GM19324 (cell line): Measurements from ENCODE around the gene NAV2.

ENCODE experiments used
- ATAC-seq: cut with Tn5 transposase; IDR thresholded peaks from one replicate; pipeline ENCODE4 v1.9.1; 2021; ENCODE audit warnings: mild to moderate bottlenecking, moderate library complexity; ENCODE audit not compliant: unreplicated experiment, low FRiP score

Gene NAV2

GRCh38 chr11:19821412-19821875 is 108.8 kb downstream of the NAV2 start:
- no peak for ATAC-seq

- ATAC-seq = no peak
Observed at GRCh38 chr11:19821993-19822392, 109.4 kb downstream of the NAV2 start.

- no peak for ATAC-seq
Observed at GRCh38 chr11:19822531-19822930, 109.9 kb downstream of the NAV2 start.

GRCh38 chr11:19826606-19827005 is 114.0 kb downstream of the NAV2 start:
- ATAC-seq = no peak

- ATAC-seq = no peak
Observed at GRCh38 chr11:19827399-19828135, 114.9 kb downstream of the NAV2 start.

- no peak for ATAC-seq
Observed at GRCh38 chr11:19828382-19829108, 115.9 kb downstream of the NAV2 start.

GRCh38 chr11:19829109-19829837 is 116.6 kb downstream of the NAV2 start:
- ATAC-seq = no peak

GRCh38 chr11:19832086-19832750 is 119.6 kb downstream of the NAV2 start:
- ATAC-seq = no peak

- ATAC-seq = no peak
Observed at GRCh38 chr11:19832901-19833300, 120.3 kb downstream of the NAV2 start.

- no peak for ATAC-seq
Observed at GRCh38 chr11:19834771-19835170, 122.1 kb downstream of the NAV2 start.

- ATAC-seq = no peak
Observed at GRCh38 chr11:19836666-19837065, 124.0 kb downstream of the NAV2 start.

GRCh38 chr11:19838994-19839768 is 126.5 kb downstream of the NAV2 start:
- ATAC-seq = no peak

GRCh38 chr11:19840961-19841360 is 128.3 kb downstream of the NAV2 start:
- no peak for ATAC-seq

GRCh38 chr11:19842505-19842904 is 129.9 kb downstream of the NAV2 start:
- no peak for ATAC-seq

- ATAC-seq = no peak
Observed at GRCh38 chr11:19843079-19843478, 130.4 kb downstream of the NAV2 start.

- no peak for ATAC-seq
Observed at GRCh38 chr11:19844012-19844411, 131.4 kb downstream of the NAV2 start.

- ATAC-seq = no peak
Observed at GRCh38 chr11:19844806-19845205, 132.2 kb downstream of the NAV2 start.

- no peak for ATAC-seq
Observed at GRCh38 chr11:19845626-19846025, 133.0 kb downstream of the NAV2 start.

GRCh38 chr11:19846654-19847305 is 134.1 kb downstream of the NAV2 start:
- no peak for ATAC-seq
